Bone marrow (tissue), 2 donors: ENCODE measurements around the gene GSTM3.
A peak's percentile ranks its signal among the peaks of the same experiment; 100 is the strongest.
"Not testable (repeated sequence)": the region's sequence is repeated elsewhere in the genome, so short reads cannot be mapped to it uniquely, and the experiment has no call there.

Source experiments
- DNase-seq, 2 donors: peaks; one replicate each; lab custom pipeline; 2025; lab: John Stamatoyannopoulos, UW

GSTM3 gene

DNA sequence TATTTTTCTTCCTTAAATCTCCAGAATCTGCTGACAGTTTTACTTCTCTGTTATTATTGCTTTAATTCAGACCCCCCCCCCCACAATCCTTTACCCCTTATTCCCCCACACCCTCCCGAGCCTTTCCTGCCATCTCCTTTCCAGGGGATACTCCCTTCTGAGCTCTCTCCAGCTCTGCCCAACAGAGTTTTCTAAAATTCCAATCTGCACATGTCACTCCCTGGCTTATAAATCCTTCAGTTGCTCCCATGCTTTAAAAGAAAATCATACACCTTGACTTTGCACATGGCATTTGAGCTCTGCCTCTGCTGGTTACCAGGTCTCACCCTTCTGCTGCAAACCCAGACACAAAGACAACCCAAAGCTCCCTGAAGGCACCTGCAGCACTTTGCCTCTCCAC lies 34.6 kb upstream of the GSTM3 start:
- no peak for DNase-seq

DNA sequence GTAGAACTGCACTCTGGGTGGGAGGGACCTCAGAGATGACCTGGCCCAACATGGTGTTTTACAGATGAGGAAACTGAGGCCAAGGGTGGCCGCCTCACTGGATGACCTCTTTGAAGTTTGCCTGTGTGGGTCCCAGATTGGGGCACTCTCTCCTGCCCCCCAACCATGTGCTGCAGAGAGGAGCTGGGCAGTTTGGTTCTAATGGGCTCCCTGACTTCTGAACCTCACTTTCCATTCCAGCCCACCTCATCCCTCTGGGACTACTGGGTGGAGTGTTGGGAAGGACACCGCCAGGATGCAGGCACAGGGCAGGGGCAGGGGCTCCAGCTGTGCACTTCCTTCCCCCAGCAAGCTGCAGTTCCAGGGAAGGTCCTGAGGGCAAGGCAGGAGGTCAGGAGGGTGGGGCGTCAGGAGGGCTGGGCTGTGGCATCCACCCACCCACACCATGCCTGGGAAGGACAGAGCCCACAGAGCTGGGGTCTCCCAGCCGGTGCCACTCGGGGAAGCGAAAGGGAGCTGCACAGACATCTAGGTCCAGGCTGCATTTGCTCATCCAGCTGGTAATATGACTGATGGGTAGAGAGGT lies 33.2 kb upstream of the GSTM3 start:
- DNase-seq = no peak

DNA sequence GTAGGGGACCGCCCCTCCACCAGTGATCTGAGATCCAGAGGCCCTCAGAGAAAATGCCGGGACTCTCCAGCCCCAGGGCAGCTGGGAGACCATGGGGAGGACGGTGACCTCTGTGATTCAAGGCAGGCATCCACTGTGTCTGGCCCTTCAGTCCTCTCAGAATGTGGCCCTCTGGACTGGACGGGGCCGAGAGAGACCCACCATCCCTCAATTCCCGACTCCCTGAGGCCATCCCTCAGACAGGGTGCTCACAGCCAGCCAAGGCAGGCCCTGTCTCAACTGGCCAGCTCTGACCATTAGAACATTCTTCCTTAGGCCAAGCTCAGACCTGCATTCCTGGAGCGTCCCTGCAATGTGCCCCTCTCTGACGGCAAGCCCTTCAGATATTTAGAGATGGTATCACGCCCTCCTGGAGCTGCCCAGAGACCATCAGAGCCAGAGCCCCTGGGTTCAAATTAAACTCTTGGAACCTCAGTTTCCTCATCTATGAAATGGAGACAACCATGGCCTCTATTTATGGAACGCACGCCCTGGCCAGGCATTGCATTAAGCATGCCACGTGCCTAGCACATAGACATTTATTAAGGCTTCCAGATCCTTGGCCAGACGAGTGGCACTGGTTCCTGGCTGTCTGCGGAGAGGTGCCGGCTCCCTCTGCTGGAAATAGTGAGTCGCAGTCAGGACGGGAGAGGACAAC lies 32.5 kb upstream of the GSTM3 start:
- DNase-seq = peak; percentile 28 to 71

DNA sequence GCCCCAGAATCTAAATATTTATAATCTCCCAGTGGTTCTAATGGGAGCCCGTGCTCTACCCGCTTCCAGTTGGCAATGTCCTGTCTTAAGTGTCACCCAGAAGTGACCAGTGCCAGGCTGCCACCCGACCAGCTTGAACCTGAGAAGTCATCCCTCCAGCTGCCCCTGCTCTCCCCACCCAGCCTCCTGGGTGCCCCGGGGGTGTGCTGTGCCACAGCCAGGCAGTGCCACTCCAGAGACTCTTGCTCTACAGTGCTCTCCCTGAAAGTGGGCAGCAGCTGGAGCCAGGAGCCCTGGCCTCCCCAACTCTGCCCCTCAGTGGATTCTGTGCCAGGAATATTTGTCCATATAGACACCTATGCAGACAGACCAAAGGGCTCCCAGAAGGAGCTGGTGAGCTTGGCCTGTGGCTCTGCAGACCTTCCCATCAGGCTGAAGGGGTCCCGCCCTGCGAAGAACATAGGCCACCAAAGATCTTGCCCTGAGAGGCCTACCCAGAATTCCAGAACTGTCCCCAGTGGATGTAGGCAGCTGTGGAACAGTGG lies 31.9 kb upstream of the GSTM3 start:
- DNase-seq = no peak

DNA sequence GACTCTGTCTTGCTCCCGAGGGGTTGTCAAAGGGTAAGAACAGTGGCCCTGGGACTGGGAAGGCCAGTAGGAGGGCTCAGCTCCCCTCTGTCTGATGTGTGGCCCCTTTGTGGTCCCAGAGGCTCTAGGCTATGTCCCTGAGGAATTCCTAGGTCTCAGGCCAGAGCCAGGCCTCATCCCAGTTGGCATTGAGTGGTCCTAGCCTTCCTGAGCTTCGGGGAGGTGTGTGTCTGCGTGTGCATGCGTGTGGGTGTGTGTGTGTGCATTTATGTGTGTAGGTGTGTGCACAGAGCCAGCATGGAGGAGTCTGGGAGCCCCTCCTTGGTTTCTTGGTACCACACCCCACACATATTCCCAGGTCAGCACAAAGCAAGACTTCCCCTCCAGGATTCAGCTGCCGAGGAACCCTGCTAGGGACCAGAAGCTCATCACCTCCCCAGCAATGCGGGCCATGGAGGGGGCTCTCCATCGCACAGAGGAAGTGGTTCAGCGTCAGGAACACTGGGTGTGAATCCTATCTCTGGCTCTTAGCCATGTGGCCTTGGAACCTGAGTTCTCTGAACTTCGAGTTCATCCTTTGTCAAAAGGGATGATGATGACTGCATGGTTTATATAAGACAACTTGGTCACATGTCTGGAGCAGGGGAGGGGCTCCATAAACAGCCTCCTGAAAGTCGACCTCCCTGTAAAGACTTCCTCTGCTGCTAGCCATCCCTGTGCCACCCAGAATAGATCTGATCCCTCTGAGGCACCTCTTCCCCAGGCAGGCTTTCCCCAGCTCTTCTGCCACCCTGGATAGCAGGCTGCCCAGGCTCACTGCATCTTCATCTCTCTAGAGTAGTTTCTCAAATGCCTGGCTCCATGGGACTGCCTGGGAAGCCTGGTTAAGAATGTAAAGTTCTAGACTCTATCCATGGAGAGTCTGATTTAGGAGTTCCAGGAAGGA lies 31.1 kb upstream of the GSTM3 start:
- no peak for DNase-seq

DNA sequence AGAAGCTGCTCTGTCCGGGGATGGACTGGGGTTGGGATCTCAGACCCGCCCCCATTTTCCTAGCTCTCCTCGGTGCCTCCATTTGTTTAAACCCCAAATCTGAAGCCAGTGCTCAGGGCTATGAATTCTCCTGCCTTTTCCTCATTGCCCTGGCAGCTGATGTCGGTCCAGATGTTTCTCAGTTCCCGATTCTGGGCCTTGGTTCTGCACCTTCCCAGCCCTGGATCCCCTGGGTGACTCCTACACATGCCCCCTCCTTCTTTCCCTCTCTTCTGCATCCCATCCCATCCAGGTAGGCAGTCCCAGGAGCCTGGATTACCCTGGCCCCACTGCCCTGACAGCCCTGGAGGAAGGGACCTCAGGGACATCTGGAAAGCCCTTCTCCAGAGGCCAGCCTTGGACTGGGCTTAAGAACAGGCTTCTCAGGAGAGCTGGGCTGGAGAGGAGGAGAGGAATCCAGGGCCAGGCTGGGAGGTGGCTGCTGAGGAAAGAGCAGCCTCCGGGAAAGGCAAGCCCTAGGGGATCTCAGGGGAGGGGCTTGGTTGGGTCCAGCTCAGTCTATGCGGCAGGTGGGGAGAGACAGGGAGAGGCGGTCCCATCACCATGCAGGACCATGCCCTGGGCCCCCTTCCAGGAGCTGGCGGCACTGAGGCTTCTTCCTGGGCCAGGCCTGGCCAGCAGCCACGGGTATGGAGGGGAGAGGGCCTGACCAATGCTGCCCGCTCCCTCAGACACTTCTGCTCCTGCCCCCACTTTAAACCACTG lies 29.7 kb upstream of the GSTM3 start:
- no peak for DNase-seq

DNA sequence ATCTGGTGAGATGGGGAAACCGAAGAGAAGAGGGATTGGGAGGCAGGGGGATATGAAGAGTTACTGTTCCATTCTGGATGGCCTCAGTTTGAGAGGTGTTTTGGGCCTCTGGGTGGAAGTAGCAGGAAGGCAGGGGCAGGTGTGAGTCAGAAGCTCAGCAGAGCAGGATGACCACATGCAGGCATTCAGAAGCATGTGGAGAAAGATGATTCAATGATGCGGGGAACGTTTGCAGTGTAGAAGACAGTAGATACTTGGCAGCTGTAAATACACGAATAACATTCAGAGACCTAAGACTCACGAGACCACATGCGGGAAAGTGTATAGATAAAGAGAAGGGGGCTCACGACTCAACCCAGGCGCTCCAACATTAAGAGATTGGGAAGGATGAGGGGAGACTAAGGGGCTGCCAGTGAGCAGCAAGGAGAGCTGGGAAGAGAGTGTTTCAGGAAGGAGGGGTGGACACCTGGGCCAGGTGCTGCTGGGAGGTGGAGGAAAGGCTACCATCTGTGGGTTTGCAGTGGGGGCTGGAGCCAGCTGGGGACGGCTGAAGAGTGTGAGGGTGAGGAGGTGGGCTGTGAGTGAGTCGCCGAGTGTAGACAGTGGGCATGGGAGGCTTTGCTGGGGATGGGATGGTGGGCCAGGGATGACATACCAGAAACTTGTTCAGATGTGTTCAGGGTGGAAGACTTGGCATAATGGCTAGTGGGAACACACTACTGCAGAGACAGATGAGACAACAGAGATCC lies 28.7 kb upstream of the GSTM3 start:
- no peak for DNase-seq

DNA sequence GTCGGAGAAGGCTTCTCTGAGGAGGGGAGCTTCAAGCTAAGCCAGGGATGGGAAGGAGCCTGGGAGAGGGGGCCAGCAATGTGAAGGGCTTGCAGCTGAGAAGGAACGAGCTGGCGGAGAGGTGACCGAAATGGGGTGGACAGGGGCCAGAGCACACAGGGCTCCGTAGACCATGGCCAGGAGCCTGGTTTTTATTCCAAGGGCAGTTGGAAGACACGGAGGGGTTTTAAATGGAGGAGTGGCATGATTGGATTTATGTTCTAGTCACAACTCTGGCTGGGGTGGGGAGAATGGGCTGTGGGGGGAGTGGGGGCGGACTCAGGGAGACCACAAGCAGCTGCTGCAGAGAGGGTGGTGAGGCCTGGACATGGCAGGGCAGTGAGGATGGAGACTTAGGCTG lies 28.0 kb upstream of the GSTM3 start:
- no peak for DNase-seq

DNA sequence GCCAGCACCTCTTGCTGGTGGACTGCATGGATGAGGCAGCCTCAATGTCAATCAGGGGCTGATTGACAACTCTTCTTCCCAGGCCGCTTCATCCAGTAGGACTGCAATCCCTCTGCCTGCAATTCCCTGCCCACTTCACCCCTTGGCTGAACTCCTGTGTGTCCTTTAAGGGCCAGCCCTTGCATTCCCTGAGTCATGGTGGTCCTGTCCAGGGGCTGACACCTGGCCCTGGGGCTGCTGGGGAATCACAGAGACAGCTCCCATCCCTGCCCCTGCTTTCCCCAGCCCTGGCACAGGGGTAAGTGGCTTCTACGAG lies 27.5 kb upstream of the GSTM3 start:
- no peak for DNase-seq

DNA sequence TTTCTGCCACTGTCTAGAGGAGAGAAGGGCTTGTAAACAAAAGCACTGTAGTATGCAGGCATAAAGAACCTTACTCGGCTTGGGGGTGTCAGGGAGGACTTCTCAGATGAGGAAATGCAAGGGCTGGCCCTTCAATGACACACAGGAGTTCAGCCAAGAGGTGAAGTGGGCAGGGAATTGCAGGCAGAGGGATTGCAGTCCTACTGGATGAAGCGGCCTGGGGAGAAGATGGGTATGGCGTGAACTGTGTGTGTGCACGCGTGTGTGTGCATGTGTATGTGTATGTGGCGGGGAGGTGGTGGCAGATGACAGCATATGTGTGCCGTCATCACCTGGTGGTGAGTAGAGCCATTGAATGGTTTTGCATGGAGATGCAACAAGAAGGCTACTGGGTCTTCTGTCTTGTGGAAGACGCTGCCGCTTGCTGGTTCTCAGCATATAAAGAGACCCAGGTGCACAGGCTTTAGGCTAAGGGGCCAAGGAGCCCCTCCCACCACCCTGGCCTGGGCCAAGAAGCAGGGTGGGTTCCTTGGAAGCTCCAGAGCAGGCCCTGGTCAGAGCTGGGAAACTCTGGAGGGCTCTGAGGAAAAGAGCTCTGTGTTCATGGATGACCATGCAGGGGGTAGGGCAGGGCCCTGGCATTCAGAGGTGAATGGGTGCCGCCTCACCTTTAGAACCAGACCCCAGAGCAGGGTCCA lies 26.9 kb upstream of the GSTM3 start:
- DNase-seq = no peak

DNA sequence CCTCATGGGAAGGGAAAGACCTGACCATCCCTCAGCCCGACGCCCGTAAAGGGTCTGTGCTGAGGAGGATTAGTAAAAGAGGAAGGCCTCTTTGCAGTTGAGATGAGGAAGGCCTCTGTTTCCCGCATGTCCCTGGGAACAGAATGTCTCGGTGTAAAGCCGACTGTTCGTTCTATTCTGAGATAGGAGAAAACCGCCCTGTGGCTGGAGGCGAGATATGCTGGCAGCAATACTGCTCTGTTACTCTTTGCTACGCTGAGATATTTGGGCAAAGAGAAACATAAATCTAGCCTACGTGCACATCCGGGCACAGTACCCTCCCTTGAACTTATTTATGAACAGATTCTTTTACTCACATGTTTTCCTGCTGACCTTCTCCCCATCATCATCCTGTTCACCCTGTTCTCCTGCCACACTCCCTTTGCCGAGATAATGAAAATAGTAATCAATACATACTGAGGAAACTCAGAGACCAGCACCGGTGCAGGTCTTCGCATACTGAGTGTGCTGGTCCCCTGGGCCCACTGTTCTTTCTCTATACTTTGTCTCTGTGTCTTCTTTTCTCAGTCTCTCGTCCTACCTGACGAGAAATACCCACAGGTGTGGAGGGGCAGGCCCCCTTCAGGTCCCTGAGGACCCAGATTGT lies 26.3 kb upstream of the GSTM3 start:
- not testable (repeated sequence) for DNase-seq

DNA sequence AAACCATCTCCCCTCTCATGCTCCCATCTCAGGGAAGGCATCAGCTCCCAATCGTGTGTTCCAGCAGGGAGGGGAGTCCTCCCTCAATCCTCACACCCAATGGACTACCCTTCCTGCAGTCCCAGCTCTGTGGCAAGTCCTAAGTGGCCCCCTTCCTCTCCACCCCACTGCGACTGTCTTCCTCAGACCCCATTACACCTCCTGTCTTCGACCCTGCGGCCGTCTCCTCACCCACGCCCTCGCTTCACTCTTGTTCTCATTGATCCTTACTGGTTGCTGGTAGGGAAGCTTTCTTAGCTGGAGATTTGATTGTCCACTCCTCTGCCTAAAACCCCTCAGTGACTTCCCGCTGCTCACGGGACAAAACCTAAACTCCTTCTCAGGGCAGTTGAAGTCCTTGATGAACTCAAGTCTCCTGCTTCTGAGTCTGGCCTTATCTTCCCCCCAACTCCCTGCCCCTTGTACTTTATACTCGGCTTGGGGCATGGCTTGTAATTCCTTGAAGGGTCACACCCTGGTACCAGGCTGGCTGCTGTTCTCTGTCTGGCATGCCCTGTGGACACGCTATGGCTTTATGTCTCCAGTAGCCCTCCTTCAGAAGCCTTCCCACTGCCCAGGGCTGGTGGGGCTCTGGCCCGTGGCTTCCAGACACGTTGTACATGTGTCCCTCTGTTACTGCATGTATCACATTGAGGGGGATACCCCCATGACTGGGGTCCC lies 25.2 kb upstream of the GSTM3 start:
- no peak for DNase-seq

DNA sequence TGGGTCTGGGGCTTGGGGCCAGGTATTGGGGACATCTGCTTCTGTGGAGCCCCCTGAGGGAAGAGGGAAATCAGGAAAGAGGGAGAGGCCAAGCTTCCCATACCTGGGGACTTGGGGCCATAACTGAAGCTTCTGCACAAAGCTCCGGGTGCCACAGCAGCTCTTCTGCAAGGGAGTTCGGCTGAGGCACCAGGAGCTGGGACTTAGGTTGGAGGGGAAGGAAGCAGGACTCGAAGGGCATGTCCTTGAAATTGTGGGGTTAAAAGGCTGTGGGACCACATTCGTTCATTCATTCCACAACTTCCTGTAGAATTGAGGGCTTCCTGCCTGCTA lies 24.6 kb upstream of the GSTM3 start:
- DNase-seq = no peak

DNA sequence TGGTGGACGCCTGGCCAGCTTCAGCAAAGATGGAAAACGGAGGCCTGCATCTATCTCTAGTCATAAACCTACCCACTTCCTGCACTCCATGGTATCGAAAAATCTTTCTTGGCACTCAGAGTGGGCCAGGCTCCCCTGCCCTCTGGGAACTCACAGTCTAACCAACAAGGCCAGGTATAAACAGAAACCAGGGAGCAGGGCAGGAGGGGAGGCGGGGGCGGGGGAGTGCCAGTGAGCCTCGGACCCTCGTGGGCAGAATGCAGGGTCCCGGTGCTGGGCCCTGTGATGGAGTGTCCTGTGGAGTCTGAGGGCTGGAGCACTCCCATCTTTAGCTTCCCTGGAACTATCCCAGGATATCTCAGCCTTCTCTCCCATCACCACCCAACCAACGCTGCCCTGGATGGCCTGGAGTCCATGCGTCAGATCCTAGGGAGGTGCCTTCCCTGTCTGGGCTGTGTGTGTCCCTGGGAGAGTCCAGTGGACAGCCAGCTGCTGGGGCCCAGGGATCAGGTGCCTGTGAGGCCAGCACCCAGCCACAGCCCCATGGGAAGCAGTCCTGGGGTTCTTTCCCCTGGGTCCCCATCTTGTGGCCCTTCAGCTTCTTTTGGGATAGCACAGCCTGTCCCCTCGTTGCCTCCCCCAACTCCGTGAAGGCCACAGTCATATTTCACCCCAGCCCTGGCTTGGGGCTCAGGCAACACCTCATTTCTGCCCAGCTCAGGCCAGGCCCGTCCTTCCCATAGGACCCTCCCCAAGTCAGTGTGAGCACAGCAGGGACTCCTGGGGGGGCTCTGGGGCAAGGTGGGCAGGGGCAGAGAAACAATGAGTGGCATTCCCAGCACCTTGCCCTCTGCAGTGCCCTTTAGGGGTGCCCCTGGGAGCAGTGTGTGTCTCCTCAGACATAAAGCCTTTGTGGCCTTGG lies 24.0 kb upstream of the GSTM3 start:
- no peak for DNase-seq

DNA sequence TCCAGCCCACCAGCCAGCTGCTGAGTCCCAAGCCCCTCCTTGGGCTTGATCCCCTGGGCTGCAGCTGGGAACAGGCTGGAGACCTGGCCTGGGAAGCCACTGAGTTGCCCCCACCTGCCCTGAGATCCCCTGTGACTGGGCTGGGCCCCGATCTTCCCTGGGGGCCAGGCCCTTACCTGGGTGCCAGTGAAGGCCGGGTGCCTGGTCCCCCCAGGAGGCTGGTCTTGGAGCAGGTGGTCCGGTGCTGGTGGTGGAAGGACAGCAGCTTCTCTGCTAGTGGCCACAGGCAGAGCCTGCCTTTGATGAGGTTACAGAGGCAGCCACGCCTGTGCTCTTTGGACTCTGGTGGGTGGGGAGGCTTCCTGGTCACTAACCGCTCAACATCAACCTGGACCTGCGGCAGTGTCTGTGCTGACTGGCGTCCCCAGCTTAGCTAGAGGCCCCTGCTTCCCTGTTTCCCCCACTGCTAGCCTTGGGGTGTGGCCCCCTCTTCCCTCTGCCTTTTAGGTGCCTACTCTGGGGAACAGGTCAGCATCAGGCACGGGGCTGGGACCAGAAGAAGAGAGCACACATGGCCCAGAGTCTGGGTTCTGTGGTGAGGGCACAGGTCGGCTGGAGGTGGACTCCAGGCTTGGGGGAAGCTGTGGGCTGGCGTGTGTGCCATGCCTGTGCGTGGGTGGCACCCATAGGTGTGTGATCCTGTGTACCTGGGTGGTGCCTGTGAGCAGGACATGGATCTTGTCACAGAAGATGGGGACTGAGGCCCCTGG lies 23.0 kb upstream of the GSTM3 start, which contains the start of gene EPS8L3:
EPS8L3 (minus strand) TSS at position 278 of the 770 bp plus-strand sequence. CDS start 2,174 bp downstream, outside the sequence.
- no peak for DNase-seq

DNA sequence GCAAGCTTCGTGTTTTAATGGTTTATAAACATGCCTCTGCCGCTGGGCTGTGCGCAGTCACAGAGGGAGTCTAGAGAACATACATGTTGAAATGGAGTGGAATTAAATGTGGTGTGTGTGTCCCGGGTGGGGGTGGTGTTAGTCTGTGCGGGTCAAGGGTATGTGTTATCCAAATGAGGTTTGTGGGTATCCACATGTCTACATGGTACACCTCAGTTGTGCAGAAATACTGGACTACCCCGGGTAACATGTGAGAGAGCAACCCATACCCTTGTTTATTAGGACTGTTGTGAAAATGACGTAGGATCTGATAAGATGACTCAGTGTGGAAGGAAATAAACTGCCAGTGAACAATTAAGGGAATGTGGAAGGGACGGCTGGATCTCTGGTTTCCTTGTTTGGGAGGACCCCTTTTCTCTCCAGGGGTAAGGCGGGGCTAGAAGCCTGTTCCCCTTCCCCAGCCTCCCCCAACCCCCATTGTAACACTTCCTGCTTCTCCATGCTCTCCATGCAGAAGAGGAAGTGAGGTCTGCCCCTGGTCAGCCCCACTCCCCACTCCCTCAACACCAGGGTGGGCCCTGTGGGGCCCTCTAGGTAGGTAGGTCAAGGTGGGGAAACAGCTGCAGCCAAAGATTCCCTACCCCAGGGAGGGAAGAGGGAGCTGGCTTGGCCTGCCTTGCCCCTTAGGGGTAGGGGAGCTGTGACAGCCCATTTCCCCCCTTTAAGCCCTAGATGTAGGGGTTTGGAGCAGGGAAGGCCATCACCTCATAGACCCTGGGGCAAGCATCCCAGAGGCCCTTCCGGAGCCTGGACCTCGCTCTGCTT lies 22.2 kb upstream of the GSTM3 start:
- DNase-seq = peak in 1 of 2 donors; percentile 10
